Gastroesophageal sphincter (tissue), 3 donors: ENCODE results near the gene ADGRB2.

Experiments
- EP300 ChIP-seq: sonication (generic); formaldehyde crosslinking; IDR thresholded peaks from one replicate; pipeline ENCODE4 v1.6.1; 2017; ENCODE audit warnings: antibody characterized with exemption, mild to moderate bottlenecking
- POLR2A ChIP-seq, 2 donors: fragments of 450-650 bp; IDR thresholded peaks; one replicate each; pipeline ENCODE4 v1.6.1; 2017; ENCODE audit warnings: antibody characterized with exemption in 2 of 2, mild to moderate bottlenecking in 2 of 2, moderate library complexity in 1 of 2
- TF ChIP-seq, protein P1 (sequence below), 4 experiments: fragments of 200-600 bp in 2 of 4; fragments of 450-650 bp in 2 of 4; sonication (generic) in 1 of 4; IDR thresholded peaks; one replicate each; pipeline ENCODE4 v1.5.1; 2017 to 2019; ENCODE audit warnings: antibody characterized with exemption in 4 of 4, mild to moderate bottlenecking in 2 of 4, moderate library complexity in 2 of 4

DNA sequence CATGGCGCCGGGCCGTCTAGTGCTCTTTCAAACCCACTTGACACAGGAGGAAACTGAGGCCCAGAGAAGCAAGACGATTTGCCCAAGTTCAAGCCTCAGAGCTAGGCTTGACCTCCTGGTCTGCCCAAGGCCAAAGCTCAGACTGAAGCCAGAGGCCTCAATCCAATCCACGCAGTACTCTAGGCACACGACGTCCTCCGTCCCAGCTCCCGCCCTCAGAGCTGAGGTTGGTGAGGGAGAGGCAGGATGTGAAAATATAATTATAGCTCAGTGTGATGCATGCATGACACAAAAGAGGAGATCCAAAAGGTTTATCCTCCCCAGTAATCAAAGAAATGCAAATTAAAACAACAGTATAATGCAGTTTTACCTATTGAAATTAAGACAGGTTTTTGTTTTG lies 15.5 kb upstream of the ADGRB2 start:
- TF ChIP-seq, protein P1, sequence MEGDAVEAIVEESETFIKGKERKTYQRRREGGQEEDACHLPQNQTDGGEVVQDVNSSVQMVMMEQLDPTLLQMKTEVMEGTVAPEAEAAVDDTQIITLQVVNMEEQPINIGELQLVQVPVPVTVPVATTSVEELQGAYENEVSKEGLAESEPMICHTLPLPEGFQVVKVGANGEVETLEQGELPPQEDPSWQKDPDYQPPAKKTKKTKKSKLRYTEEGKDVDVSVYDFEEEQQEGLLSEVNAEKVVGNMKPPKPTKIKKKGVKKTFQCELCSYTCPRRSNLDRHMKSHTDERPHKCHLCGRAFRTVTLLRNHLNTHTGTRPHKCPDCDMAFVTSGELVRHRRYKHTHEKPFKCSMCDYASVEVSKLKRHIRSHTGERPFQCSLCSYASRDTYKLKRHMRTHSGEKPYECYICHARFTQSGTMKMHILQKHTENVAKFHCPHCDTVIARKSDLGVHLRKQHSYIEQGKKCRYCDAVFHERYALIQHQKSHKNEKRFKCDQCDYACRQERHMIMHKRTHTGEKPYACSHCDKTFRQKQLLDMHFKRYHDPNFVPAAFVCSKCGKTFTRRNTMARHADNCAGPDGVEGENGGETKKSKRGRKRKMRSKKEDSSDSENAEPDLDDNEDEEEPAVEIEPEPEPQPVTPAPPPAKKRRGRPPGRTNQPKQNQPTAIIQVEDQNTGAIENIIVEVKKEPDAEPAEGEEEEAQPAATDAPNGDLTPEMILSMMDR (IDR thresholded peaks at IDR 0.05), result no peak
- TF ChIP-seq POLR2A (IDR thresholded peaks at IDR 0.05) (no peak), EP300 (no peak)
